Measurements from ENCODE around the gene STUM. TPM values are rescaled to one million over a fixed set of nuclear protein-coding genes. Genes with fewer than 3 reads are reported as not detected.

Gene STUM
- total RNA-seq, 1 experiment from 2014 or later: 0.03 TPM

- intact Hi-C loops (cut with micrococcal nuclease; ENCODE audit: unreplicated experiment) (no loop called here), in situ Hi-C loops (cut with HindIII; ENCODE audit: low pct_unique_long_range_greater_than_20kb, low sequenced_read_pairs) (no loop called here)
- POLR2A ChIA-PET: no interaction called here
- ATAC-seq: no peak
- TF ChIP-seq TCF7L2 (IDR thresholded peaks at IDR 0.05; ENCODE audit: low read depth, low read length): no peak
- TF ChIP-seq, protein P1, sequence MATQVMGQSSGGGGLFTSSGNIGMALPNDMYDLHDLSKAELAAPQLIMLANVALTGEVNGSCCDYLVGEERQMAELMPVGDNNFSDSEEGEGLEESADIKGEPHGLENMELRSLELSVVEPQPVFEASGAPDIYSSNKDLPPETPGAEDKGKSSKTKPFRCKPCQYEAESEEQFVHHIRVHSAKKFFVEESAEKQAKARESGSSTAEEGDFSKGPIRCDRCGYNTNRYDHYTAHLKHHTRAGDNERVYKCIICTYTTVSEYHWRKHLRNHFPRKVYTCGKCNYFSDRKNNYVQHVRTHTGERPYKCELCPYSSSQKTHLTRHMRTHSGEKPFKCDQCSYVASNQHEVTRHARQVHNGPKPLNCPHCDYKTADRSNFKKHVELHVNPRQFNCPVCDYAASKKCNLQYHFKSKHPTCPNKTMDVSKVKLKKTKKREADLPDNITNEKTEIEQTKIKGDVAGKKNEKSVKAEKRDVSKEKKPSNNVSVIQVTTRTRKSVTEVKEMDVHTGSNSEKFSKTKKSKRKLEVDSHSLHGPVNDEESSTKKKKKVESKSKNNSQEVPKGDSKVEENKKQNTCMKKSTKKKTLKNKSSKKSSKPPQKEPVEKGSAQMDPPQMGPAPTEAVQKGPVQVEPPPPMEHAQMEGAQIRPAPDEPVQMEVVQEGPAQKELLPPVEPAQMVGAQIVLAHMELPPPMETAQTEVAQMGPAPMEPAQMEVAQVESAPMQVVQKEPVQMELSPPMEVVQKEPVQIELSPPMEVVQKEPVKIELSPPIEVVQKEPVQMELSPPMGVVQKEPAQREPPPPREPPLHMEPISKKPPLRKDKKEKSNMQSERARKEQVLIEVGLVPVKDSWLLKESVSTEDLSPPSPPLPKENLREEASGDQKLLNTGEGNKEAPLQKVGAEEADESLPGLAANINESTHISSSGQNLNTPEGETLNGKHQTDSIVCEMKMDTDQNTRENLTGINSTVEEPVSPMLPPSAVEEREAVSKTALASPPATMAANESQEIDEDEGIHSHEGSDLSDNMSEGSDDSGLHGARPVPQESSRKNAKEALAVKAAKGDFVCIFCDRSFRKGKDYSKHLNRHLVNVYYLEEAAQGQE (IDR thresholded peaks at IDR 0.05; ENCODE audit: insufficient read depth in 1 of 2, low read depth in 2 of 2, low read length in 1 of 2): no peak
- TF ChIP-seq POLR2AphosphoS5 (IDR thresholded peaks at IDR 0.05; ENCODE audit: low read depth, low read length): no peak
- no peak for TF ChIP-seq SIN3A (IDR thresholded peaks at IDR 0.05; ENCODE audit: borderline replicate concordance, insufficient read depth, low read depth, low read length)
- Histone ChIP-seq H3K36me3 (ENCODE audit: control insufficient read depth, insufficient read depth, low read length) (no peaks in the 10 kb centered on the region), H3K27ac (ENCODE audit: low read length) (no peak overlapping the region), H3K4me3 (ENCODE audit: low read depth in 2 of 2, low read length in 2 of 2) (no peak overlapping the region), H3K27me3 (ENCODE audit: control insufficient read depth, insufficient read depth, low read length) (no peaks in the 10 kb centered on the region), H3K9me3 (ENCODE audit: control insufficient read depth, insufficient read depth, low read depth, low read length) (no peaks in the 10 kb centered on the region), H3K4me1 (ENCODE audit: control insufficient read depth, insufficient read depth, low read length) (no peaks in the 10 kb centered on the region; the same call in 1 of the 2 replicates)
- CTCF ChIA-PET: no interaction called here
- BruUV-seq (replicated peaks): no TSS peak
- no peak for DNase-seq (ENCODE audit: low read depth, low spot score)
Measured at GRCh38 chr1:226630592-226630991, 82.0 kb downstream of the STUM start.

DNA sequence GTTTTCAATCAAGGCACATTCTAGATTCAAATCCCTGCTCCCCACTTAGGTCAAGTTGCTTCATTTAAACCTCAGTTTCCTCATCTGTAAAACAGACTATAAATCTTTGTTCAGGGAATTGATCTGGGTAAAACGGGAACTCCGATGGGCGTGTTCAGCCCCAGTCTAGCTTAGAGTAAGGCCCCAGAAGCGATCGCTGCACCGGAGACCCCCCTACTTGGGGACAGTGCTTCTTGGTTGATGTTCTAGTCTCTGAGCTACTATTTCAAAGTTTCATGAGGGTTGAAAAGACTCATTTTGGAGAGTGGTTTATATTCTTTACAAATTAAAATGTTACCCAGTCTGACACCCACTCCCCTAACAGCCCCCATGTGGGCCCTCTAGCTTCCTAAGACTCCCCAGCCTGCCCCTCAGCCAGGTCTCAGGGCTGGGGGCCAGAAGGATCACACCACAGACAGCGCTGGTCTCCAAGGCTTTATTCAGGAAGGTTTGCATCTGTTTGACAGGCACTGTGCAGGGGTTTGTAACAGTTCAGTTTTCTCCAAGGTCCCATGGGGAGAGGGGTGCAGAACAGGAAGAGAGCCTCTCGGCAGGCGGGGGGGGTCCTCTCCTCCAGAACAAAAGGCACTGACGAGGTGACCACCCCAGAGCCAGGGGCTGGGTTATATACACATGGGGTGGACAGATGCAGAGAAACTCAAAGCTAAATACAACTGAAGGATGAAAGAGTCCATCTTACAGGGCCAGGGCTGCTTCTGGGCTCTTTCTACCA, 82.9 kb downstream of the STUM start:
- BruUV-seq (replicated peaks): no TSS peak
- H3K4me3 ChIP-seq (ENCODE audit: low read depth in 2 of 2, low read length in 2 of 2): no peak overlapping the region
- H3K27me3 ChIP-seq (ENCODE audit: control insufficient read depth, insufficient read depth, low read length): no peaks in the 10 kb centered on the region
- no peaks in the 10 kb centered on the region for H3K36me3 ChIP-seq (ENCODE audit: control insufficient read depth, insufficient read depth, low read length)
- intact Hi-C loops (cut with micrococcal nuclease; ENCODE audit: unreplicated experiment): no loop called here
- in situ Hi-C loops (cut with HindIII; ENCODE audit: low pct_unique_long_range_greater_than_20kb, low sequenced_read_pairs): no loop called here
- no peak for ATAC-seq
- POLR2A ChIA-PET: no interaction called here
- no peak overlapping the region for H3K27ac ChIP-seq (ENCODE audit: low read length)
- TF ChIP-seq TCF7L2 (IDR thresholded peaks at IDR 0.05; ENCODE audit: low read depth, low read length) (no peak), POLR2AphosphoS5 (IDR thresholded peaks at IDR 0.05; ENCODE audit: low read depth, low read length) (no peak), SIN3A (IDR thresholded peaks at IDR 0.05; ENCODE audit: borderline replicate concordance, insufficient read depth, low read depth, low read length) (no peak)
- TF ChIP-seq, protein P1 (IDR thresholded peaks at IDR 0.05; ENCODE audit: insufficient read depth in 1 of 2, low read depth in 2 of 2, low read length in 1 of 2): no peak
- TF ChIP-seq, protein P2, sequence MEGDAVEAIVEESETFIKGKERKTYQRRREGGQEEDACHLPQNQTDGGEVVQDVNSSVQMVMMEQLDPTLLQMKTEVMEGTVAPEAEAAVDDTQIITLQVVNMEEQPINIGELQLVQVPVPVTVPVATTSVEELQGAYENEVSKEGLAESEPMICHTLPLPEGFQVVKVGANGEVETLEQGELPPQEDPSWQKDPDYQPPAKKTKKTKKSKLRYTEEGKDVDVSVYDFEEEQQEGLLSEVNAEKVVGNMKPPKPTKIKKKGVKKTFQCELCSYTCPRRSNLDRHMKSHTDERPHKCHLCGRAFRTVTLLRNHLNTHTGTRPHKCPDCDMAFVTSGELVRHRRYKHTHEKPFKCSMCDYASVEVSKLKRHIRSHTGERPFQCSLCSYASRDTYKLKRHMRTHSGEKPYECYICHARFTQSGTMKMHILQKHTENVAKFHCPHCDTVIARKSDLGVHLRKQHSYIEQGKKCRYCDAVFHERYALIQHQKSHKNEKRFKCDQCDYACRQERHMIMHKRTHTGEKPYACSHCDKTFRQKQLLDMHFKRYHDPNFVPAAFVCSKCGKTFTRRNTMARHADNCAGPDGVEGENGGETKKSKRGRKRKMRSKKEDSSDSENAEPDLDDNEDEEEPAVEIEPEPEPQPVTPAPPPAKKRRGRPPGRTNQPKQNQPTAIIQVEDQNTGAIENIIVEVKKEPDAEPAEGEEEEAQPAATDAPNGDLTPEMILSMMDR (IDR thresholded peaks at IDR 0.05): no peak
- no peaks in the 10 kb centered on the region; the same call in 1 of the 2 replicates for H3K4me1 ChIP-seq (ENCODE audit: control insufficient read depth, insufficient read depth, low read length)
- no peaks in the 10 kb centered on the region for H3K9me3 ChIP-seq (ENCODE audit: control insufficient read depth, insufficient read depth, low read depth, low read length)
- CTCF ChIA-PET: no interaction called here
- no peak for DNase-seq (ENCODE audit: low read depth, low spot score)

Measured in Panc1 (cell line).